ENCODE results near the gene PLAC8L1.
"Not testable (repeated sequence)": the region's sequence is repeated elsewhere in the genome, so short reads cannot be mapped to it uniquely, and the experiment has no call there.

Gene PLAC8L1, protein sequence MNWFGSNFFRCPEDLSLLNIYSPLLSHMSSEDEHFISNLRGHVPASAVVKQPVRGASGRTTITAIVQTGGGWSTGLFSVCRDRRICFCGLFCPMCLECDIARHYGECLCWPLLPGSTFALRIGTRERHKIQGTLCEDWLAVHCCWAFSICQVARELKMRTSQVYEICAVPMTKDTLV

DNA sequence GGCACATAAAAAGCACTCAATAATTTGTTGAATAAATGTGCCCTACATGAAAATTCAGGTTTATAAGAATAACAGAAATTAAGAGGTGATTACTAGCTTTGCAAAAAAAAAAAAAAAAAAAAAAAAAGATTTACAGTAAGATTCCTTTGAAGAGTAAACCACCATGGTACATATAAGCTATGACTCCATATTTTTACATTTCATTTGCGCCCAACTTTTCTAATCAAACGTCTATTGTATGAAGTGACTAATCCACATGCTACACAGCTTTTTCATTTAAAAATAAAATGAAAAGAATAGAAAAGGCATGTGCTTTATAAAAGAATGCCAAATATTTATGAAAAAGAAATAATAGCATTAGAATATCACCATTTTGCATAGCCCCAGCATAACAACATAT, at the start of gene PLAC8L1:
TSS of gene PLAC8L1 (minus strand) at position 101 of the 400 bp plus-strand sequence. CDS start 1,266 bp downstream, outside the sequence.
- ATAC-seq = no peak

DNA sequence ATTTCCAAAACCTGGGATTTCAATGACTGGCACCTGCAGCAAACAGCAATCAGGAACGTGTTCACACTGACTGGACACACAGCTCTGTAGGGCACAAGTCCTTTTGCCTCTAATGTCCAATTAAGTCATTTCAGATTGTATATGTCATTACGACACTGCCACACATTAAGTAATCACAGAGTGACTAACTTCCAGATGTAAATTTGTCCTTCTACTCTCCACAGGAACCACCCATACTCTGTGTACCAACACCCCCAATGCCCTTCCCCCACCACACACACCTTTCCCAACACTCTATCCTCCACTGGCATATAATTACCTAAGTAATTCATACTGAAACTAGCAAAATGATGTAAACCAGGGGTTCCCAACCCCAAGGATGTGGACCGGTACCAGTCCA, 46.6 kb upstream of the PLAC8L1 start:
- ATAC-seq = no peak

DNA sequence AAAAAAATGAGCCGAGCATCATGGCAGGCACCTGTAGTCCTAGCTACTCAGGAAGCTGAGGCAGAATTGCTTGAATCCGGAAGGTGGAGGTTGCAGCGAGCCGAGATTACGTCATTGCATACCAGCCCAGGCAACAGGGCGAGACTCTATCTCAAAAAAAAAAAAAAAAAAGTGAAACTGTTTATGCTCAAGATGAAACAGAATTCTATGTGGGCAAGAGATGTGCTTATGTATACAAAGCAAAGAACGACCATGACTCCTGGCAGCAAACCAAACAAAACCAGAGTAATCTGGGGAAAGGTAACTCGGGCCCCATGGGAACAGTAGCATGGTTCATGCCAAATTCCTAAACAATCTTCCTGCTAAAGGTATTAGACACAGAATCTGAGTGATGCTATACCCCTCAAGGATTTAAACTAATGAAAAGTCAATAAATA, 32.6 kb upstream of the PLAC8L1 start:
- no peak for ATAC-seq

DNA sequence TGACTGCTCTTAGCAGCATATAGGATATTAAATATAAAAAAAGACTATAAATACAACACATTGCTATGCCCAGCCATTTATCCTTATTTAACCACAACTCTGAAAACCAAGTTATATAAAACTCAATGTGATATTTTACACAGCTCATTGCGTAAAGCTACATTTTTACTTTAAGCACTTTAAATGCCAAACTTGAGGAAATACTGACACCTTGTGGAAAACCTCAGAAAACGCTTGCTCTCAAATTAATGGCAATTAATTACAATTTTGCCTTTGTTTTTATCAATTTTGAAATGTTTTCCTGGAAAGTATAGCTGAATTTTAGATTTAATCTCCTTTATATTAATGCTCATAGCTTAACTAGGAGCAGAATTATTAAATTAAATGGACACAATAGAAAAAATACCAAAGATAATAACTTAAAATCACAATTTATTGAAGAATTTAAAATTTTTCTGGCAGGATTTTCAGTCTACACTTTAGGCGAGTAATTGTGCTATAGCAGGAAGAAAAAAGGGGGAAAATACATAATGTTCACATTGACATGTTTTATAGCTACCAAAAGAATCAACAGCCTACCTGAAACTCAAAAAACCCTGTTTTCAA, 25.2 kb upstream of the PLAC8L1 start:
- ATAC-seq = no peak

DNA sequence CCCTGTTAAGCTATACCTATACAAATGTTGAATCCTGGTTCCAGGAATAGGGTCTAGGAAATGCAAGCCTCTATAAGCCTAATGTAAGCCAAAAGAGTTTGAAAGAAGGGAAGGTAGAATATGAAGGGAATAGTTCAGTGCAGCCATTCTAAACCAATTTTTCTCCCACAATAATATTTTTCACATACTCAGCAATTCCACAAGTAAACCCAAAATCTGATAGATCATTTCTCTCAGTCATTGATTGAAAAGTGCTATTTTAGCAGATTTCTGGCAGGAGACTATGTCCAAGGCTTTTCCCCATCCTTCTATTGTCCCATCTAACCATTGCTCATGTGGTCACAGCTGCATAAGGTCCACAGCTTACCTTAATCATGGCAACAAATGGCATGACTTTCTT, 20.7 kb upstream of the PLAC8L1 start:
- no peak for ATAC-seq

DNA sequence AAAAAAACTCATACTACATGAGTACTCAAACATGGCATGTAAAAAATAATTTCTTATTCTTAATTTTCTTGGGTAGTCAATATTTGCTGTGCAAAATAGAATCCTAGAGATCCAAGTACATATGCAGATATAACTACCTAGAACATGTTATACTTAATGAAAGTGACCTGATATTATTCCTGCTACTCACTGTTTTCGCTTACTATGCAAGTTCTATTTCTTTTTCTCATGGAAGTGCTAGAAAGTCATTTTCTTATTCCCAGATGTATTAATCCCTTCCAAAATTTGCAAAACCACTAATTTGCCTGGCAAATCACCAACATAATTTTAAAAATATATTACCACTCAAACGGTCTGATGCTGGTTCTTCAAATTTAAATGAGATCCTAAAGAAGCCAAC, 19.2 kb upstream of the PLAC8L1 start:
- ATAC-seq = no peak

DNA sequence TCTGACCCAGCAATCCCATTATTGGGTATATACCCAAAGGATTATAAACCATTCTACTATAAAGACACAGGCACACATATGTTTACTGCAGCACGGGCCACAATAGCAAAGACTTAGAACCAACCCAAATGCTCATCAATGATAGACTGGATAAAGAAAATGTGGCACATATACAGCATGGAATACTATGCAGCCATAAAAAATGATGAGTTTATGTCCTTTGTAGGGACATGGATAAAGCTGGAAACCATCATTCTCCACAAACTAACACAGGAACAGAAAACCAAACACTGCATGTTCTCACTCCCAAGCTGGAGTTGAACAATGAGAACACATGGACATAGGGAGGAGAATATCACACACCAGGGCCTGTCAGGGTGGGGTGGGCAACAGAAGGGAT, 16.1 kb upstream of the PLAC8L1 start:
- not testable (repeated sequence) for ATAC-seq

DNA sequence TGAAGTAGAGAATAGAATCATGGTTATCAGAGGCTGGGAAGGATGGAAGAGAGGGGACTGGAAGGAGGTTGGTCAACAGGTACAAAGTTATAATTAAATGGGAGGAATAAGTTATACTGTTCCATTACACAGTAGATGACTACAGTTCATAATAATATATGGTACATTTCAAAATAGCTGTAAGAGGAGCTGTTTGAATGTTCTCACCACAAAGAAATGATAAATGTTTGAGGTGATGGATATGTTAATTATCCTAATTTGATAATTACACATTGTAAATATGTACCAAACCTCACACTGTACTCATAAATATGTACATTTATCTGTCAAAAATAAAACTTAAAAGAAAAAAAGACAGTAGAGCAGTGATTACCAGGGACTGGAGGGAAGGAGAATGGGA, 12.9 kb upstream of the PLAC8L1 start:
- ATAC-seq = no peak

DNA sequence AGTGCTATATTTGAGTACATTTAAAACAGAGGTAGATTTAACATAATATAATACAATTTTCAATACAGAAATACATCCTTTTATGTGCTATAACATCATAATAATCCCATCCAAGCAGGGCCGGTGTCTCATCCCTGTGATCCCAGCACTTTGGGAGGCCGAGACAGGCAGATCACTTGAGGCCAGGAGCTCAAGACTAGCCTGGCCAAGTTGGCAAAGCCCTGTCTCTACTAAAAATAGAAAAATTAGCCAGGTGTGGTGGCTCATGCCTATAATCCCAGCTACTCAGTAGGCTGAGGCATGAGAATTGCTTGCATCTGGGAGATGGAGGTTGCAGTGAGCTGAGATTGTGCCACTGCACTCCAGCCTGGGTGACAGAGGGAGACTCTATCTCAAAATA, 11.8 kb upstream of the PLAC8L1 start:
- ATAC-seq = not testable (repeated sequence)

DNA sequence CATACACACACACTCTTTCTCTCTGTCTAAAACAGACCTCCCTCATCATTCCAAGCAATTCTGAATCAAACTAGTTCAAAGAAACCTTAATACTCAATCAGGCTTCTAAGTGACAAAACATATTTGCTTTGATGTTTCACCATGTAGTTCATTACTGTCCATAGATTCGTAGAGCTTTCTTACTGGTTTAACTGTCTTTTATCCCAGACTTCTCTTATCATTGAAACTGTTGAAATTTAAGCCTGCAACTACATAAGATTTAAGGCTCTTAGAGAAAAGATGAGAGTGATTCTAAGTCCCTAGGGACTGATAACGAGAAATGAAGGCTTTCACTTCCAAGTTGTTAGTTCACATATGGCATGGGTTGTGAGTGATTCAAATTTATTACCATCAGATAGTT, 11.0 kb upstream of the PLAC8L1 start:
- ATAC-seq = no peak

DNA sequence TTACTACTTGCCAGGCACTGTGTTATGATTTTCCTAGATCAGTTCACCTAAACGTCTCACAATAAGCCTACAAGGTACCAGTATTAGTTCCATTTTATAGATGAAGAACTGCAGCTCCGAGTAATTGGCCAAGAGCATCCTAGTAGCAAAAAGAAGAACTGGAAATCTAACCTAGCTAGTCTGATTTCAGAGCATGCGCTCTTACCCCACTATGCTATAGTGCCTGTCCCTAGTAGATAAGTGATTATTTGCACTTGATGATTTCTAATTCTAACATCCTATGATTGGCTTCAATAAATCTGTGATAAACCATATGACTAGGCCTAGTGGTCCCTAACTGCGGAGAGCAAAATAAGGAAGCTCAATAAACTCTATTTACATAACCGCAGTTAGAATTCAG, 7.1 kb upstream of the PLAC8L1 start:
- no peak for ATAC-seq

DNA sequence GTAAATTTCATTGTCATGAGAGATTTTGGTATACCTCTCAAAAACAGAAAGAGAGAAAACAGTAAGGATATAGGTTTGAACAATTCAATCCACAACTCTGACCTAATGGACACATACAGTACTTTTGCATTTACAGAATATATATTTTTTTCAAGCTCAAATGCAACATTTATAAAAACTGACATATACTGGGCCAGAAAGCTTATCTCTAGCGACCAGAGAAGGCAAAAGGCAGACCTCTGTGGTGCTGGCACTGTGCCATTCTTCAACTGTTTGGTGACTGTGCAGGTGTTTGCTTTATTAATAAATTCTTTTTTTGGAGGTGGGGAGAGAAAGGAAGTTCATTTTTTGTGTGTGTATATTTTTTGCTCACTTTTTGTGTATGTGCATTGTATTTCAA, 6.0 kb upstream of the PLAC8L1 start:
- ATAC-seq = no peak

DNA sequence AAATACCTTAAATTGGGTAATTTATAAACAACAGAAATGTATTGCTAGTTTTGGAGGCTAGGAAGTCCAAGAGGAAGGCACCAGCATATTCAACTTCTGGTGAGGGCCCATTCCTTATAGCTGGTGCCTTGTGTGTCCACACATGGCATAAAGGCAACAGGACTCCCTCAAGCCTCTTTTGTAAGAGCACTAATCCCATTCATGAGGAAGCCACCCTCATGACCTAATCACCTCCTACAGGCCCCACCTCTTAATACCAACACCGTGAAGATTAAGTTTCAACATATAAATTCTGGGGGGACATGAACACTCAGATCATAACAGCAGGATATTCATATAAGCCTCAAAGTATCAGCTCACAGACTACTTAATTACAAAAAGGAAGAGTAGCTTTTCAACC, 4.0 kb upstream of the PLAC8L1 start:
- ATAC-seq = no peak

DNA sequence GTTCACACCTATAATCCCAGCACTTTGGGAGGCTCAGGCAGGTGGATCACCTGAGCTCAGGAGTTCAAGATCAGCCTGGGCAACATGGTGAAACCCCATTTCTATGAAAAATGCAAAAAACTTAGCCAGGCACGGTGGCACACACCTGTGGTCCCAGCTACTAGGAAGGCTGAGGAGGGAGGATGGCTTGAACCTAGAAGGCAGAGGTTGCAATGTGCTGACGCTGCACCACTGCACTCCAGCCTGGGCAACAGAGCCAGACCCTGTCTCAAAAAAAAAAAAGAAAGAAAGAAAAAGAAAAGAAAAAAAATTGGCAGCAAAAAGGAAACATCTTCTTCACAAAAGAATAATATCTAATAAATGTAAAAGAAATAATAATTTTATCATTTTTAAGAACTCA, 3.5 kb upstream of the PLAC8L1 start:
- ATAC-seq = not testable (repeated sequence)

DNA sequence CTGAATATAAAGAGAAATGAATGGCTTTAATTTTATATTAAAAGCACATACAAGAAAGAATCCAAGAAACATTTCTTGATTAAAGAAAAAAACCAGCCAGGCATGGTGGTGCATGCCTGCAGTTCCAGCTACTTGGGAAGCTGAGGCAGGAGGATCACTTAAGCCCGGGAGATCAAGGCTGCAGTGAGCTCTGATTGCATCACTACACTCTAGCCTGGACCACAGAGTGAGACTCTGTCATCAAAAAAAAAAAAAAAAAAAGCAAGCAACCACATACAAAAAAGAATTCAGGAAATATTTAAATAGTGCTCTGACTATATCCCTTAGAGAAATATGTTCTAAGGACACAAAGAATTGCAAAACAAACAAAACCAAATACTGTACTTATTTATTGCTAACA, 2.5 kb upstream of the PLAC8L1 start:
- ATAC-seq = no peak

DNA sequence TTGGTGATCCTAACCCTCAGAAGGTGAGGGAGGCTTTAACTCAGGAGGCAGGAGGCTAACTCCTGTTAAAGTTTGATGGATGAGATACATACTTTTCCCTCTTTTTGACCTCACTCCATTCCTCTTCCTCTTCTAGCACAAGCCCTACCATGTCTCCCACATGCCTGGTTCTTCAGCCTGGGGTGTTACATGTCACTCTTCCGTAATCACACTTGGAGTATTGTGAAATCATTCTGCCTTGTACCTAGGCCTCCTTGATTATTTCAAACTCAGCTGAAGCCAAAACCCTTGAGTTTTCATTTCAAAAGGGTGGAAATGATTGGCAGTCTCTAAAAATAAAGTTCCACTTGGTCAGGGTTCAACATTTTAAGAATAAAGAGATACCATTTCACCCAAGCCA, 1.8 kb downstream of the PLAC8L1 start:
- ATAC-seq = no peak

DNA sequence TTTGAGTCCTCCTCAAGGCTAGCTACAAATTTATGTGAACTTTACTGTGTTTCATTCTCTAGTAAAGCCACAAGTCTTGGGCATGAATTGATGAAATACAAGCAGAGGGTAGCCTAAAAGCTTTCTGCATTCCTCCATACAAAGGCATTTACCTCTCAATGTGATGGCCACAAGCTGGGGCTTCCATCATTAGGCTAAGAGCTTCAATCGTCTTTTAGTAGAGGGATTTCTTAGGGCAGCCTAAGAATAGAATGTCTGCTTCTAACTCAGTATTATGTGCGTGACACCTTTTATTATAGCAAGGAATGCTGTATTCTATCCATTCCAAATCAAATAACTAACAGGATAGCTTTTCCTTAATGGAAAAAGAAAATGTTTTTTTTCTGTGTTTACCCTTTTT, 3.7 kb downstream of the PLAC8L1 start:
- ATAC-seq = no peak

DNA sequence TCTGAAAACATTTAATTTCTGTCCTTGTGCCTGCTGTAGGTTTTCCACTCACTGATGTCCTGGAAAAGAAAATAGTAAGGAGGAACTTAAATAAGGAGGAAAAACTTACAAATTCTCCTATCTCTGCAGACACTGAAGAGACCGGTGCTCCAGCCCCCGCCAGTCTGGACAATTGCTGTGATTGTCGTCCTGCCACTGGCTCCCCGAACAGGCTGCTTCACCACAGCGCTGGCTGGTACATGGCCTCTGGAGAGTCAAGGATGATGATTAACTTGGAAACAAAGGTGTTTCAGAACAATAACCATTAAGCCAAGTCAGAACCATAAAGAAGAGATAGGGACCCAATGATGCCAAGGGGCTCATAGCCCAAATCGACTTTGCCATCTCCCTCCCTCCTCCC, 7.3 kb downstream of the PLAC8L1 start:
- no peak for ATAC-seq

DNA sequence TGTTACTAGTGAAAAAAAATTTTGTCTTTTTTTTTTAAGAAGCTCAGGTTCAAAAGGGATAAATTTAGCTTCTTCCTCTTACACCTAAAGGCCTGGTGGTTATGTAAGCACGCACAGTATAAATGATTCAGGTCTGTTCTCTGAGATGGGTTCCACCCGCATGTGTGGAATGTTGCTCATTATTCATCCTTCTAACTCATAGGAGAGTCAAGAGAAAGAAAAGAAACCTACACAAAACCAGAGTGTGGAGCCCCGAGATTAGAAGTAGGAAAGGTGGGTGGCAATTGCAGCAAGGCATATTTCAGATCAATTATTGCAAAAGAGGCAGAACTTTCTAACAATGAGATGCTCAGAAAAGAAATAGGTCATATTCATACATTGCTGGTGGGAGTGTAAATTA, 13.5 kb downstream of the PLAC8L1 start:
- no peak for ATAC-seq

DNA sequence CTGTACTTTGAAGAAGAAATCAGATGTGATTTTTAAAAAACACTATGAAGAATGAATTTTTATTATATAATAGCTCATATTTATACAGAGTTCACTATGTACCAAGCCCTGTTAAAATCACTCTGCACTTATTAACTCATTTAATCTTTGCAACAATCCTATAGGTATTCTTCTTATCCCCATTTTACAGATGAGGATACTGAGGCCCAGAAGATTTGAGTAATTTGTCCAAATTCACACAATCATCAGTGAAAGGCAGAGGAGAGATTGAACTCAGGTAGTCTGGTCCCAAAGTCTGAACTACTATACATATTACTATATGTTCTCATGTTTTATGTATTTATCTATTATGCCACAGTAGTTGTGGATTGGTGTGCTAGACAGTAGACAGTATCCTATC, 16.1 kb downstream of the PLAC8L1 start:
- no peak for ATAC-seq

DNA sequence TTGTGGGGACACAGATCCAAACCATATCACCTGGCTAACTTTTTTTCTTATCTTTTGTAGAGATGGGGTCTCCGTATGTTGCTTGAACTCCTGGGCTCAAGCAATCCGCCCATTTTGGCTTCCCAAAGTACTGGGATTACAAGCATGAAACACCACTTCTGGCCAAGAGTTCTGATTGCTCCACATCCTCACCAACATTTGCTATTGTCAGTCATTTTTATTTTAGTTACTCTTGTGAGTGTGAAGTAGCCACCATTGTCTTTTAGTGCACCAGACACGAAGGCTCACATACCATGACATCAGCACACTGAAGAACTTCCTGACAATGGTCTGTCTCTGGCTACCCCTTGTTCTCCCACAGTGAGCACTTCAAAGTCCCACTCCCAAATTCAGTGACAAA, 17.3 kb downstream of the PLAC8L1 start:
- ATAC-seq = no peak

DNA sequence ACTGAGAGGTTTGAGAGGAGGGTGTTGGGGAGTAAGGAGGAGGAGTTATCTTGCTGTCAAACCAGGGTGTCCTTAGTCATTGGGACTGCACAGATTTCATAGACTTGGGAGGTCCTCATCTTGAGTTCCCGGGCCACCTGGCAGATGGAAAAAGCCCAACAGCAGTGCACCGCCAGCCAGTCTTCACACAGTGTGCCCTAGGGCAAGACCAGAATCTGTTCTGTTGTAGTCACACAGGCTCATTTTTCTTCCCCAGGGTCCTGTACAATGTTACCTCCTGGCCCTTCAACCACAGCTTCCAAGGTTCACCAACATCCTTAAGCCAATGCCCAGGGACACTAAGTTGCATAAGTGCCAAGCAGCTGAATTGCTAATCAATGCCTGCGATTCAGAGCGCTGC, 21.0 kb downstream of the PLAC8L1 start:
- no peak for ATAC-seq

DNA sequence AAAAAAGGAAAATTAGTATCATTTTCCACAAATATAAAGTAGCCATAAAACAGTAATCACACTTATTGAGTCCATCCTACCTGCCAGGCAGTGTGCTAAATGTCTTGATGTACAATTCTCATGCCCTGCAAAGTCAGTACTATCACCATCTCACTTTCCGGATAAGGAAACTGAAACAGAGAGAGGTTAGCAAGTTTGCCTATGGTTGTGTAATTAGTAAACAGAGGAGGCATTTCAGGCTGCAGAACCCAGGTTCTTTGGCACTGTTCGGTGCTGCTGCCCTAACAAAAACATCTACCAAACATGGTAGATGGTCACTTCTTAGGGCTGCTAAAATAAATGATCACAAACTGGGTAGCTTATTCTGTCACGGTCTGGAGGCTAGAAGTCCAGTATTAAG, 22.6 kb downstream of the PLAC8L1 start:
- no peak for ATAC-seq

DNA sequence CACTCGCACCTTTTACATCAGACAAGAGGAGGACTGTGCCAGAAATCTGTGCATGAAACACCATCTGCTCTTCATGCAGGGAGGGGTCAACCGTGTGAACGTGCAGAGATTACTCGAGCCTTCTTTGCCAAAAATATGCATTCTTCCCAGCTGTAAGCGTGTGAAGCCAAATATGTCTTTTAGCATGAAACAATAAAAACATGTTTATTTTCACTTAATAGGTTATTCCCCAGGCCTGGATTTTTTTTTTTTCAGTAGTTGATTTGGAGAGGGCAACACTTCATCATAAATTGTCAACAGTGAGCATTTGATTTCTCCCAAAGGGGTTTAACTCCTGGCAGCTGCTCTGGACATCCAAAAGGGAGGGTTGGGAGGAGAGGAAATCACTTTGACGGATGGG, 23.8 kb downstream of the PLAC8L1 start:
- ATAC-seq = no peak

DNA sequence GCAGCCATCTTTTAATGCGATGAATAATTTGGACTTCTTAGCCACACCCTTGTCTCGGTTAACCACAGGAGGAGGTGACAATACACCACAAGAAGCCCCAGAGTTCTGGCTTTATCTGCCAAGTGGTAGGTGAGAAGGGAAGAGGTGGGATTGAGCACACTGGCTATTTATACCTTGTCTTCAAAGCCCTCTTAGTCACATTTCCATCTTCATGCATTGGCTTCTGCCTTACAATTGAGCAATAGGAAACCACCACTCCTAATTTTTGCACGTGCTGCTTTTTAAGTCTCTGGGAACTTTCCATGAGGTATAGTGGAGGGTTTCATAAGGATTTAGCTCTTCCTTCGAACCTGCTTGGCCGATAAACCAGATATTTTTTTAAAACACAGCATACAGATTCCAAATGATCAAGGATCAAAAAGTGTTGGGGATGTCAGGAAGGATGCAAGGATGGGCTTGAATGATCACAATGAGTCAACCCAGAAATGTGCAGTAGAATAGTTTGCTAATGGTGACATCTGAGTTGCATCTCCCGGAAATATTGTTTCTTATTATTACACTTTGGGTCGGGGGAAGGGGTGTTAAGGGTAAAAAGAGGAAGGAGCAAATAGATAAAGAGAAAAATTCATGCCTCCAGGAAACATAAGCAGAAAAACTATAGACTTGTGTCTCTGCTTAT, 25.5 kb downstream of the PLAC8L1 start:
- peak; percentile 44 to 62 for ATAC-seq

Measured in activated CD4-positive, CD25-positive, alpha-beta regulatory T cell treated with anti-CD3 and anti-CD28 coated beads, Interleukin-2, amount 50 U/mL, for 24 hours (primary cell).